K562 (cell line): ENCODE results near the gene UQCC5. TPM values are rescaled to one million over a fixed set of nuclear protein-coding genes. Genes with fewer than 3 reads are reported as not detected.

Experiments used
- CXXC5 ChIP-seq: fragments of 250-450 bp; sonication (Bioruptor Pico); IDR thresholded peaks from 2 replicates; pipeline ENCODE4 v1.8.0; 2022; ENCODE audit warnings: inconsistent platforms, mild to moderate bottlenecking, moderate library complexity
- FOXJ3 ChIP-seq: sonication (generic); formaldehyde crosslinking; IDR thresholded peaks from 2 replicates; pipeline ENCODE4 v1.4.0; 2020; ENCODE audit warnings: mild to moderate bottlenecking, missing genetic modification reagents
- KAT8 ChIP-seq: fragments of 450-650 bp; IDR thresholded peaks from 2 replicates; pipeline ENCODE4 v1.6.1; 2016; ENCODE audit warnings: low read depth, mild to moderate bottlenecking
- MAZ ChIP-seq, 2 experiments: fragments of 450-650 bp in 1 of 2; sonication (generic) in 1 of 2; formaldehyde crosslinking; IDR thresholded peaks in 1 of 2; conservative IDR thresholded peaks in 1 of 2; 2 replicates each; pipeline versions ENCODE4 v1.4.0 to v1.5.0; 2020; ENCODE audit warnings: mild to moderate bottlenecking in 1 of 2, missing genetic modification reagents in 1 of 2
- MBD2 ChIP-seq: sonication (generic); IDR thresholded peaks from 2 replicates; pipeline ENCODE4 v1.6.1; 2016; ENCODE audit warnings: low read depth, borderline replicate concordance
- MTF1 ChIP-seq: fragments of 250-450 bp; sonication (Bioruptor Pico); IDR thresholded peaks from 2 replicates; pipeline ENCODE4 v1.9.0; 2021; ENCODE audit warnings: moderate library complexity, mild to moderate bottlenecking, inconsistent platforms, borderline replicate concordance
- MYNN ChIP-seq, 2 experiments: sonication (generic); formaldehyde crosslinking in 1 of 2; IDR thresholded peaks; 2 replicates each; pipeline versions ENCODE4 v1.5.0 to v1.6.1; 2016 to 2020; ENCODE audit warnings: antibody characterized with exemption in 1 of 2, missing genetic modification reagents in 1 of 2
- NFXL1 ChIP-seq: fragments of 450-650 bp; formaldehyde crosslinking; IDR thresholded peaks from 2 replicates; pipeline ENCODE4 v1.4.0; 2021; ENCODE audit warnings: mild to moderate bottlenecking
- NR2F6 ChIP-seq: fragments of 450-650 bp; formaldehyde crosslinking; IDR thresholded peaks from 2 replicates; pipeline ENCODE4 v1.4.0; 2020; ENCODE audit warnings: mild to moderate bottlenecking
- PRMT5 ChIP-seq: sonication (generic); formaldehyde crosslinking; IDR thresholded peaks from 2 replicates; pipeline ENCODE4 v1.5.0; 2020; ENCODE audit warnings: missing genetic modification reagents
- SMARCA4 ChIP-seq: fragments of 450-650 bp; IDR thresholded peaks from 2 replicates; pipeline ENCODE4 v1.6.1; 2016
- SUPT5H ChIP-seq: fragments of 450-650 bp; IDR thresholded peaks from 2 replicates; pipeline ENCODE4 v1.6.1; 2016
- TARDBP ChIP-seq: fragments of 450-650 bp; IDR thresholded peaks from 2 replicates; pipeline ENCODE4 v1.6.1; 2016
- TGIF2 ChIP-seq: sonication (generic); formaldehyde crosslinking; IDR thresholded peaks from 2 replicates; pipeline ENCODE4 v1.8.1; 2022; ENCODE audit warnings: mild to moderate bottlenecking, missing genetic modification reagents, moderate library complexity
- ZNF197 ChIP-seq: fragments of 200-800 bp; sonication (Bioruptor generic); IDR thresholded peaks from 2 replicates; pipeline ENCODE4 v1.6.1; 2016; ENCODE audit warnings: low read depth, missing genetic modification characterization, missing compliant biosample characterization
- ZNF253 ChIP-seq: fragments of 250-450 bp; sonication (Bioruptor Pico); conservative IDR thresholded peaks from 2 replicates; pipeline ENCODE4 v1.6.1; 2021; ENCODE audit warnings: mild to moderate bottlenecking
- ZNF449 ChIP-seq: fragments of 250-450 bp; sonication (Bioruptor Pico); IDR thresholded peaks from 2 replicates; pipeline ENCODE4 v1.8.0; 2022; ENCODE audit warnings: moderate library complexity, mild to moderate bottlenecking, inconsistent platforms
- polyA plus RNA-seq, 8 experiments: library from polyadenylated mRNA; depleted of rRNA in 4 of 8; stranded (reverse) in 5 of 8; unstranded in 3 of 8; fragments of >200 nt; fragmentation: Nextera tagmentation in 2 of 8; fragmentation: Illumina TruSeq in 1 of 8; extraction: Ambion mirVana in 2 of 8; extraction: Trizol in 1 of 8; gene quantifications; 2 replicates each; pipeline versions ENCODE4 v1.2.1 to v1.2.3, GENCODE V29; 2011 to 2014; ENCODE audit warnings: inconsistent platforms in 1 of 8, missing spikeins in 1 of 8
- total RNA-seq, 7 experiments: library from RNA; depleted of rRNA in 6 of 7; stranded (reverse); fragments of >200 nt in 6 of 7; fragmentation: Illumina TruSeq in 2 of 7; extraction: Trizol in 2 of 7; gene quantifications; 2 replicates each; pipeline versions ENCODE4 v1.2.1 to v1.2.3, GENCODE V29; 2011 to 2021; ENCODE audit warnings: low replicate concordance in 1 of 7
- TF ChIP-seq, protein P1 (sequence below), 2 experiments: IDR thresholded peaks in 1 of 2; conservative IDR thresholded peaks in 1 of 2; 2 replicates each; pipeline ENCODE4 v1.6.1; 2016; ENCODE audit warnings: low read depth in 2 of 2, mild to moderate bottlenecking in 1 of 2, missing compliant biosample characterization in 1 of 2, missing genetic modification characterization in 1 of 2, moderate library complexity in 1 of 2
- TF ChIP-seq, protein P2 (sequence below), 2 experiments: IDR thresholded peaks; 2 replicates each; pipeline ENCODE4 v1.6.1; 2012; ENCODE audit warnings: improper control_type of control experiment in 2 of 2, low read depth in 2 of 2, low read length in 2 of 2, borderline replicate concordance in 1 of 2
- TF ChIP-seq, protein P3 (sequence below), 3 experiments: IDR thresholded peaks in 2 of 3; conservative IDR thresholded peaks in 1 of 3; 2 replicates each; pipeline ENCODE4 v1.5.1; 2011 to 2012; ENCODE audit warnings: low read length in 3 of 3, mild to moderate bottlenecking in 3 of 3, control low read depth in 2 of 3, improper control_type of control experiment in 1 of 3, inconsistent platforms in 1 of 3, low read depth in 1 of 3, mixed read lengths in 1 of 3, moderate library complexity in 1 of 3; ENCODE audit not compliant: insufficient read depth in 2 of 3

UQCC5 gene
- total and polyA plus RNA-seq, 9 of the 15 experiments (the other 6 are each of a cell fraction or from before 2014, with no cell fraction given) = 10.2 to 55.4 (median 33.8) TPM

DNA sequence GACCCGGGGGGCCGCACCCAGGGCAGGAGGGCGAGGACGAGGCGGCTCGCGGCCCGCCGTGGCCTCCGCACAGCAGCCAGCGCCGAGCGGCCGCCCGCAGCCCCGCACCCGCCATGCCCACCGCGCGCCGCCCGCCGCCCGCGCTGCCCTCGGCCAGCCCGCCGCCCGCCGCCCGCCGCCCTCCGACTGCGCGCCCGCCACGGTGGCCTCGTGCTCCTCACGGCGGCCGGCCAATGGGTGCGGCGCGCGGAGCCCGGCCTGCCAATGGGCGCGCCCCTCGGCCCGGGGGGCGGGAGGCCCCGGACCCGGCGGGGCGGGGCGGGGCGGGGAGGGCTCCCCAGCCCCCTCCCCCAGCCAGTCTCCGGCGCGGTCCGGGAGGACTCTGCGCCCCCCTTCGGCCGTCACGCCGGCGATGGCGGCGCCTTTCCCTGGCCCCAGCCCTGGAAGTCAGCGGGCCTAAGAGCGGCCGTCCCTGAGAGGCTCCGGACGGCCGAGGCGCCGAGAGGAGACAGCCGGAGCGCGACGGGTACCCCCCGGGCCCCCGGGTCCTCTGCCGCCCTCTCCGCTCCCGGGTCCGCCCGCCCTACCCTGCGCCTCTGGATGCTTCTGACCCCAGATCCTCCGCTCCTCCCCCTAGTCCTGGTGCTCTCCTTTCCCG, 2.7 kb upstream of the UQCC5 start, which contains the start of gene NT5DC2 (continued):
- TF ChIP-seq, protein P1, sequence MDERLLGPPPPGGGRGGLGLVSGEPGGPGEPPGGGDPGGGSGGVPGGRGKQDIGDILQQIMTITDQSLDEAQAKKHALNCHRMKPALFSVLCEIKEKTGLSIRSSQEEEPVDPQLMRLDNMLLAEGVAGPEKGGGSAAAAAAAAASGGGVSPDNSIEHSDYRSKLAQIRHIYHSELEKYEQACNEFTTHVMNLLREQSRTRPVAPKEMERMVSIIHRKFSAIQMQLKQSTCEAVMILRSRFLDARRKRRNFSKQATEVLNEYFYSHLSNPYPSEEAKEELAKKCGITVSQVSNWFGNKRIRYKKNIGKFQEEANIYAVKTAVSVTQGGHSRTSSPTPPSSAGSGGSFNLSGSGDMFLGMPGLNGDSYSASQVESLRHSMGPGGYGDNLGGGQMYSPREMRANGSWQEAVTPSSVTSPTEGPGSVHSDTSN (CRISPR knock-in tag; IDR thresholded peaks at IDR 0.05; ENCODE audit: low read depth) = no peak
- TF ChIP-seq, protein P1 (tag; conservative IDR thresholded peaks at IDR 0.05; ENCODE audit: low read depth) = no peak
- TF ChIP-seq SUPT5H (no peak), ZNF197 (no peak), NR2F6 (no peak), MTF1 (CRISPR knock-in tag) (no peak), PRMT5 (CRISPR knock-in tag) (no peak), MYNN (IDR thresholded peaks at IDR 0.05) (no peak), MYNN (CRISPR knock-in tag; IDR thresholded peaks at IDR 0.05) (no peak), TARDBP (no peak), ZNF253 (CRISPR knock-in tag) (no peak), NFXL1 (CRISPR knock-in tag) (no peak), KAT8 (no peak), SMARCA4 (no peak), CXXC5 (CRISPR knock-in tag) (peak; percentile 40; the same call in 1 of the 2 replicates), MAZ (CRISPR knock-in tag; conservative IDR thresholded peaks at IDR 0.05 in 1 of 2, IDR thresholded peaks at IDR 0.05 in 1 of 2) (peak; percentile 79 to 81), MBD2 (no peak), TGIF2 (CRISPR knock-in tag) (no peak), ZNF449 (CRISPR knock-in tag) (no peak), FOXJ3 (CRISPR knock-in tag) (no peak)
- TF ChIP-seq, protein P2, sequence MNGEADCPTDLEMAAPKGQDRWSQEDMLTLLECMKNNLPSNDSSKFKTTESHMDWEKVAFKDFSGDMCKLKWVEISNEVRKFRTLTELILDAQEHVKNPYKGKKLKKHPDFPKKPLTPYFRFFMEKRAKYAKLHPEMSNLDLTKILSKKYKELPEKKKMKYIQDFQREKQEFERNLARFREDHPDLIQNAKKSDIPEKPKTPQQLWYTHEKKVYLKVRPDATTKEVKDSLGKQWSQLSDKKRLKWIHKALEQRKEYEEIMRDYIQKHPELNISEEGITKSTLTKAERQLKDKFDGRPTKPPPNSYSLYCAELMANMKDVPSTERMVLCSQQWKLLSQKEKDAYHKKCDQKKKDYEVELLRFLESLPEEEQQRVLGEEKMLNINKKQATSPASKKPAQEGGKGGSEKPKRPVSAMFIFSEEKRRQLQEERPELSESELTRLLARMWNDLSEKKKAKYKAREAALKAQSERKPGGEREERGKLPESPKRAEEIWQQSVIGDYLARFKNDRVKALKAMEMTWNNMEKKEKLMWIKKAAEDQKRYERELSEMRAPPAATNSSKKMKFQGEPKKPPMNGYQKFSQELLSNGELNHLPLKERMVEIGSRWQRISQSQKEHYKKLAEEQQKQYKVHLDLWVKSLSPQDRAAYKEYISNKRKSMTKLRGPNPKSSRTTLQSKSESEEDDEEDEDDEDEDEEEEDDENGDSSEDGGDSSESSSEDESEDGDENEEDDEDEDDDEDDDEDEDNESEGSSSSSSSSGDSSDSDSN (IDR thresholded peaks at IDR 0.05; ENCODE audit: borderline replicate concordance in 1 of 2, low read depth in 2 of 2, low read length in 2 of 2) = peak; percentile 17 to 26; a peak in 1 of 4 replicates
- TF ChIP-seq, protein P3, sequence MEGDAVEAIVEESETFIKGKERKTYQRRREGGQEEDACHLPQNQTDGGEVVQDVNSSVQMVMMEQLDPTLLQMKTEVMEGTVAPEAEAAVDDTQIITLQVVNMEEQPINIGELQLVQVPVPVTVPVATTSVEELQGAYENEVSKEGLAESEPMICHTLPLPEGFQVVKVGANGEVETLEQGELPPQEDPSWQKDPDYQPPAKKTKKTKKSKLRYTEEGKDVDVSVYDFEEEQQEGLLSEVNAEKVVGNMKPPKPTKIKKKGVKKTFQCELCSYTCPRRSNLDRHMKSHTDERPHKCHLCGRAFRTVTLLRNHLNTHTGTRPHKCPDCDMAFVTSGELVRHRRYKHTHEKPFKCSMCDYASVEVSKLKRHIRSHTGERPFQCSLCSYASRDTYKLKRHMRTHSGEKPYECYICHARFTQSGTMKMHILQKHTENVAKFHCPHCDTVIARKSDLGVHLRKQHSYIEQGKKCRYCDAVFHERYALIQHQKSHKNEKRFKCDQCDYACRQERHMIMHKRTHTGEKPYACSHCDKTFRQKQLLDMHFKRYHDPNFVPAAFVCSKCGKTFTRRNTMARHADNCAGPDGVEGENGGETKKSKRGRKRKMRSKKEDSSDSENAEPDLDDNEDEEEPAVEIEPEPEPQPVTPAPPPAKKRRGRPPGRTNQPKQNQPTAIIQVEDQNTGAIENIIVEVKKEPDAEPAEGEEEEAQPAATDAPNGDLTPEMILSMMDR (IDR thresholded peaks at IDR 0.05 in 2 of 3, conservative IDR thresholded peaks at IDR 0.05 in 1 of 3; ENCODE audit: insufficient read depth in 2 of 3, low read depth in 1 of 3, low read length in 3 of 3) = peak in 1 of 3 experiments; percentile 15; a peak in 1 of 6 replicates
